Thymus (tissue), 11 donors: ENCODE data around the gene ACTN4. TPM values are rescaled to one million over a fixed set of nuclear protein-coding genes. Genes with fewer than 3 reads are reported as not detected.

ENCODE experiments used
- DNase-seq, 9 donors: peaks; one replicate each; pipeline ENCODE4 v3.0.0-alpha.2; 2013; ENCODE audit warnings: low spot score in 9 of 9, low read depth in 6 of 9, missing footprints in 1 of 9
- H3K27ac ChIP-seq, 2 donors: one replicate each; pipeline ENCODE4 v1.5.1; 2013; ENCODE audit warnings: control low read depth in 1 of 2, low read depth in 1 of 2, low read length in 1 of 2, mild to moderate bottlenecking in 1 of 2, moderate library complexity in 1 of 2
- H3K27me3 ChIP-seq, 2 donors: one replicate each; pipeline ENCODE4 v1.5.1; 2013; ENCODE audit warnings: low read length in 1 of 2; ENCODE audit not compliant: control insufficient read depth in 2 of 2, insufficient read depth in 1 of 2
- H3K36me3 ChIP-seq, 2 donors: one replicate each; pipeline ENCODE4 v1.5.1; 2013; ENCODE audit warnings: low read length in 1 of 2, mild to moderate bottlenecking in 1 of 2, moderate library complexity in 1 of 2; ENCODE audit not compliant: control insufficient read depth in 2 of 2, insufficient read depth in 2 of 2
- H3K4me1 ChIP-seq, 2 donors: one replicate each; pipeline ENCODE4 v1.5.1; 2013; ENCODE audit warnings: low read length in 2 of 2; ENCODE audit not compliant: control insufficient read depth in 2 of 2, insufficient read depth in 2 of 2
- H3K4me3 ChIP-seq, 2 donors: one replicate each; pipeline ENCODE4 v1.5.1; 2013; ENCODE audit warnings: low read length in 2 of 2, control low read depth in 1 of 2, mild to moderate bottlenecking in 1 of 2
- H3K9me3 ChIP-seq, 2 donors: one replicate each; pipeline ENCODE4 v1.5.1; 2013; ENCODE audit warnings: low read length in 1 of 2, mild to moderate bottlenecking in 1 of 2; ENCODE audit not compliant: control insufficient read depth in 2 of 2, insufficient read depth in 1 of 2
- WGBS: extraction: QIAGEN DNeasy Blood & Tissue Kit; methylation state at CpG from one replicate; pipeline ENCODE4 v1.1.7; 2013; 5-methylcytosine and 5-hydroxymethylcytosine counted together
- polyA plus RNA-seq: library from polyadenylated mRNA; stranded (reverse); fragments of 200-250 nt; gene quantifications from one replicate; pipeline ENCODE4 v1.2.3, GENCODE V29; 2013
- total RNA-seq: library from RNA; stranded (reverse); fragments of 120-200 nt; gene quantifications from one replicate; pipeline ENCODE4 v1.2.4, GENCODE V29; 2013
- donor health status: healthy.

ACTN4 gene
- total and polyA plus RNA-seq, 2 donors = 23.8 to 124 TPM

DNA sequence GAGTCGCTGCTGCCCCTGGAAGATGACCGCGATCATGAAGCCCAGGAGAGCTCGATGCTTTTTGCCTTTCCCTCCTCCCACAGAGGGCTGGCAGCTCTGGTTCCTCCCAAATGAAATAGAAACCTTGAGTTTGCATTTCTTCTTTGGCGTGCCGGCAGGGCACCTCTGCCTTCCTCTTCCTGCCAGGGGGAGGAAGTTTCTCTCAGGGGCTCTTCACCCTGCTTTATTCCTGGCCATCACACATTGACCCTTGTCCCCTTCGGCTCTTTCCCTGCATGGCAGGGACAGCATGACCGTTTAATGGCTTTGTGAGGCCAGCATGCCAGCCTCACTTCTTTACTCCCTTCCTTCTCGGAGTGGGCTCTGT is 47.9 kb downstream of the ACTN4 start:
- DNase-seq = no peak
- Histone ChIP-seq H3K36me3 (peaks cover 0 to 7% of the 10 kb centered on the region in 2 donors), H3K9me3 (no peaks in the 10 kb centered on the region), H3K4me1 (peaks cover 0 to 33% of the 10 kb centered on the region in 2 donors), H3K27me3 (peaks cover 2 to 13% of the 10 kb centered on the region in 2 donors), H3K4me3 (no peak overlapping the region), H3K27ac (peak overlapping the region in 1 of 2 donors; percentile 34)
- WGBS = 49% methylated on average over 9 of the region's 9 CpGs

DNA sequence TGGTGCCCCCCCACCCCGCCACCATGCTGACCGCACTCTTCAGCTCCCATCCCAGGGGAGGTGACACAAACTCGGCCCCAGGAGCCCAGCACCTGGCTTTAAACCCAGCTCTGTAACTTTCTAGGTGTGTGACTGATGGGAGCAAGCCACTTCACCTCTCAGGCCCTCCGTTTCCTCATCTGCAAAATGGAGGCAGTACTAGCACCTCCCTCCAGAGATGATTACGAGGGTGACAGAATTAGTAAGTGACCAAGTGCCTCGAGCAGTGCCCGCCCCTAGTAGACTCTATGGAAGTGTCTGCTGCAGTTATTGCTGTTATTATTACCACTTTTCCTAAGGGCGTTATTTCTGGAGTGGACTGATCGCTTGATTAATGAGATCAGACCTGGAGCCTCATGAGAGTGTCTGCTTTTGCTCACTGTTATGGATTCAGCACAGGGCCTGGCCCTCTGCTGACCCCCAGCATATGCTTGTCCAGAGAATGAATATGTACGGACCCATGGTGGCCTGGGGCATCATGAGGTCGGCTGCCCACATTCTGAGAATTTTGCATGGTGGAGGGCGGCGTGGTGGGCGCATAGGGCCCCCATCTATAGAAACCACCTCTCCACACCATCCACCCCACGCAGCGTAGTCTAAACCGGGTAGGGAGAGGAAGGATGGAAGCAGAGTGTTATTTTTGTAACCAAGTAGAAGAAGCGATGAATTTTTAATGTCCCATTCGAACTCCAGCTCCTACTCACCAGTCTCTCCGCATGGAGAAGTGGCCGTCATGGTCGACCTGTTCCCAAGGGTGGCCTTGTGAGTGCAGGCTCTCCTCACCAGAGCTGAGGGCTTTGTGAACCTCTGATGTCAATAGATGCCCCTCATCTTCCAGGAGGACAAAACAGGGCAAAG is 48.6 kb downstream of the ACTN4 start:
- Histone ChIP-seq H3K36me3 (peaks cover 0 to 7% of the 10 kb centered on the region in 2 donors), H3K9me3 (no peaks in the 10 kb centered on the region), H3K4me3 (no peak overlapping the region), H3K27ac (no peak overlapping the region), H3K27me3 (peaks cover 2 to 13% of the 10 kb centered on the region in 2 donors), H3K4me1 (peaks cover 0 to 33% of the 10 kb centered on the region in 2 donors)
- no peak for DNase-seq
- WGBS = 95% methylated on average over 22 of the region's 22 CpGs

DNA sequence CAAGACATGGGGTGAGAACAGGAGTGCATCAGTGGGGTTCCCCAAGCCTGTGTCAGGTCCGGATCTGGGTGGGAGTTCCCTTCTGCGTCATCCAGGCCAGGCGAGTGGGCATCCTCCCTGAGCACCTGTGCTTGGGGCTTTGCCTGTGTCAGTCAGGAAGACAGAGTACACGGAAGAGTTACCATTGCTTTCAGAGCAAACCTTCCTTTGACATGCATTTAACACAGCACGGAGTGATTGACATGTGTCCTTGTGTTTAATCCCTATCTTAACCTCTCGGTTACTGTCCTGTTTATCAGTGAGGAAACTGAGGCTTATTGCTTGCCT is 49.2 kb downstream of the ACTN4 start:
- Histone ChIP-seq H3K27me3 (peaks cover 2 to 13% of the 10 kb centered on the region in 2 donors), H3K27ac (no peak overlapping the region), H3K4me1 (peaks cover 0 to 33% of the 10 kb centered on the region in 2 donors), H3K4me3 (no peak overlapping the region), H3K9me3 (no peaks in the 10 kb centered on the region), H3K36me3 (peaks cover 0 to 7% of the 10 kb centered on the region in 2 donors)
- WGBS = 95% methylated on average over 6 of the region's 6 CpGs
- no peak for DNase-seq

DNA sequence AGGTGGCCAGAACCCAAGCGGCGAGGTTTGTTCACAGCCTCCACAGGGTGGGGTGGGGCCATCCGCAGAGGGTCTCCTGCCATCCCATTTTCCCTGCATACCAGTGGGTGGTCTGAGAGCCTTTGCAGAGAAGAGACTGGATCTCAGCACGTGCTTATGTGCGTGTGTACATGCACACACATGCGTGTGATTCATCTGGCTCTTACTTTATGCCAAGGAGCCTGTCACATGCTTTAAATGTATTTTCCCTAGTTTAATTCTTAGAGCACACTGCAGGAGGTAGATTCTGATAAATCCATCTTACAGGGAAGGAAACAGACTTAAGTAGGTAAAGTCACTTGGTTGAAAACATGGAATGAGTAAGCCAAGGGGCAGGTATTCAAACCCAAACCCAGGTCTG is 49.7 kb downstream of the ACTN4 start:
- Histone ChIP-seq H3K4me1 (peaks cover 0 to 33% of the 10 kb centered on the region in 2 donors), H3K36me3 (peaks cover 0 to 4% of the 10 kb centered on the region in 2 donors), H3K9me3 (no peaks in the 10 kb centered on the region), H3K27me3 (peaks cover 2 to 13% of the 10 kb centered on the region in 2 donors), H3K4me3 (no peak overlapping the region), H3K27ac (no peak overlapping the region)
- no peak for DNase-seq
- 97% methylated on average over 6 of the region's 6 CpGs for WGBS

DNA sequence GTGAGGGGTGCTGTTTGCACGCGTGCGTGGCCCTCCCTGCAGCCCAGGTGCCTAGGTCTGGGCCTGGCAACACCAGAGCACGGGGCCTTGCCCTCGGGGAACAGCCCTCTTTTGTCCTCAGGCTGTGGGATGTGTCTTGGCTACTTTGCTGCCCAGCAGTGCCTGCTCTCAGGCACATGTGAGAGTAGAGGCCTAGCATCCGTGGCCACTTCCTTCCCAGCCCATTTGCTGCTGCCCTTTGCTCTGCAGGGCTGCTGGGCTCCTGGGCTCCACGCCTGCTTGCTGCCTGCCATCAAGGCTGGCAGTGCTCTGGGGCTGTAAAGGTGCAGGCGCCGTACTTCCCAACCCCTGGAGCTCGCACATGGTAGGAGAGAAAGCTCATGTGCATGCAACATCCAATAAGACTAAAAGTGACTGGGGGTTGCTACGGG is 50.2 kb downstream of the ACTN4 start:
- no peak overlapping the region for H3K4me3 ChIP-seq
- DNase-seq = no peak
- H3K4me1 ChIP-seq = peaks cover 0 to 29% of the 10 kb centered on the region in 2 donors
- H3K9me3 ChIP-seq = no peaks in the 10 kb centered on the region
- 94% methylated on average over 11 of the region's 11 CpGs for WGBS
- H3K27ac ChIP-seq = no peak overlapping the region
- H3K36me3 ChIP-seq = peaks cover 0 to 3% of the 10 kb centered on the region in 2 donors
- H3K27me3 ChIP-seq = peaks cover 2 to 13% of the 10 kb centered on the region in 2 donors

DNA sequence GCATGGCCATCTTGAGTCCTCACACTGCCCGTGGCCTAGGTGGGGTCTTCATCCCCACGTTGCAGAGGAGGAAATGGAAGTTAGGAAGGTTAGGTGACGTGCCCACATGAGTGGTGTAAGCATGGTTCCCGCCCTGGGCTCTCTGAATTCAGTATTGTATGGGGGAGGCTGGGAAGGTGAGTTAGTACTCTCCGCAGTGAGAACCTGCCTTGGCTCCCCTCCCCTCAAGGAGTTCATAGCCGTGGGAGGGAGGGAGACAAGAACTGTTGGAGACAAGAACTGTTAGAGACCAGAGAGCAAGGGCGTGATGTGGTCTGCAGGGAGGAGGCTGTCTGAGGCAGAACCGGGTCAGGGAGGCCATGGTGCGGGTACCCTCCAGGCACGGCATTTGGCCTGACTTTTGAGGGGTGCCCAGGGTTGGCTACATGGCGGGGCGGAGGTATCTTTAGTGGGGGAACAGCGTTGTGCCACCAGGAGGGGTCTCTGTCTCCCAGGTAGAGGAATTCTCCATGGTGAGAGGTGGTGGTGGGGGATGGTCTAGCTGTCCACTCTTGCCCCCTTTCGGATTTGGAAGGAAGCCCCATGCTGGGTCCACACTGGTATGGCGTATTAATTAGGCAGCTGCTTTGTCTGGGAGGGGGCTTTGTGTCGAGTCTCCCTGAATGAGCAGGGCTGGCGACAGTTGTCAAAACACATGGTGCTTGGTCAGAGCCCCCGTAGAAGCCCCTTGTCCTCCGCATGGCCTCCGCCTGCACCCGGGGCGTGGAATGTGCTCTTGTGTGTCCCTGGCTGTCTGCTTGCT is 51.0 kb downstream of the ACTN4 start:
- peaks cover 2% of the 10 kb centered on the region in 2 donors for H3K36me3 ChIP-seq
- H3K9me3 ChIP-seq = no peaks in the 10 kb centered on the region
- peaks cover 0 to 26% of the 10 kb centered on the region in 2 donors for H3K4me1 ChIP-seq
- 94% methylated on average over 22 of the region's 22 CpGs for WGBS
- no peak overlapping the region for H3K4me3 ChIP-seq
- peak overlapping the region in 1 of 2 donors; percentile 43 for H3K27ac ChIP-seq
- peaks cover 2 to 8% of the 10 kb centered on the region in 2 donors for H3K27me3 ChIP-seq
- no peak for DNase-seq

- DNase-seq = no peak
- WGBS = 86% methylated on average over 7 of the region's 7 CpGs
Measured at GRCh38 chr19:38699027-38699346, 51.5 kb downstream of the ACTN4 start.

DNA sequence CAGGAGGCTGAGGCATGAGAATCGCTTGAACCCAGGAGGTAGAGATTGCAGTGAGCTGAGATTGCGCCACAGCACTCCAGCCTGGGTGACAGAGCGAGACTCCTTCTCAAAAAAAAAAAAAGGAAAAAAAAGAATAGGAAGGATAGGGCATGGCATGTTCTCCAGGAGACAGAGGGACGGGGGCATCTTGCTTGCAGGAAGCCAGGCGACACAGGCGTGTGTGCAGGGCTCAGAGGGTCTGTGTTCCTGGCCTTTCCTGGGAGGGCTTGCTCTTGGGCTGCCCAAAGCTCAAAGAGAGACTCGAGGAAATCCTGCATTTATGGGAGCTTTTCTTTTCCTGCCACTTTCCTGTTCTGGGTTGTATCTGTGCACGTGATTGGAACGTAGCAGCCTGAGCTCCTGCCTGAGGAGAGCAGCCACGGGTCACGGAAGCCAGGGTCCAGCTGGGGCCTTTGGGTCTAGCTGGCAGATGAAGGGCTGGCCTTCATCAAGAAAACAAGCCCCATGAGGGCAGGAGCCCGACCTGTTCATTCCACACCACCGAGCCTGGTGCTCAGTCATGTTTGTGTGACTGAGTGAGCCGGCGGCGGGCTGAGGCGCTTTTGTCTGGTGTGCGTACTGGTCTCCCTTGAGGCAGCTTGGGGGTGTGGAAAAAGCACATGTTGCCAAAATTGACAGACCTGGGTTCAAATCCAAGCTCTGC is 52.3 kb downstream of the ACTN4 start:
- H3K27ac ChIP-seq = no peak overlapping the region
- WGBS = 94% methylated on average over 18 of the region's 18 CpGs
- DNase-seq = no peak
- peaks cover 5 to 7% of the 10 kb centered on the region in 2 donors for H3K36me3 ChIP-seq
- no peak overlapping the region for H3K4me3 ChIP-seq
- H3K4me1 ChIP-seq = peaks cover 0 to 15% of the 10 kb centered on the region in 2 donors
- H3K27me3 ChIP-seq = peaks cover 0 to 2% of the 10 kb centered on the region in 2 donors
- no peaks in the 10 kb centered on the region for H3K9me3 ChIP-seq

More at GRCh38 chr19:38699027-38699346, 51.5 kb downstream of the ACTN4 start:
- H3K27ac ChIP-seq = peak overlapping the region in 1 of 2 donors; percentile 60
- H3K4me3 ChIP-seq = no peak overlapping the region
- peaks cover 2 to 5% of the 10 kb centered on the region in 2 donors for H3K36me3 ChIP-seq
- peaks cover 2 to 3% of the 10 kb centered on the region in 2 donors for H3K27me3 ChIP-seq
- no peaks in the 10 kb centered on the region for H3K9me3 ChIP-seq
- peaks cover 0 to 20% of the 10 kb centered on the region in 2 donors for H3K4me1 ChIP-seq
